ENCODE data around the gene SIN3A. TPM values are rescaled to one million over a fixed set of nuclear protein-coding genes. Genes with fewer than 3 reads are reported as not detected.

Gene SIN3A
- total RNA-seq (153 and 161 TPM in 2 replicates), polyA plus RNA-seq (32.0 and 47.9 TPM in 2 replicates), polyA minus RNA-seq (49.7 and 110 TPM in 2 replicates)
- total RNA-seq (2013), result 40.4 TPM

DNA sequence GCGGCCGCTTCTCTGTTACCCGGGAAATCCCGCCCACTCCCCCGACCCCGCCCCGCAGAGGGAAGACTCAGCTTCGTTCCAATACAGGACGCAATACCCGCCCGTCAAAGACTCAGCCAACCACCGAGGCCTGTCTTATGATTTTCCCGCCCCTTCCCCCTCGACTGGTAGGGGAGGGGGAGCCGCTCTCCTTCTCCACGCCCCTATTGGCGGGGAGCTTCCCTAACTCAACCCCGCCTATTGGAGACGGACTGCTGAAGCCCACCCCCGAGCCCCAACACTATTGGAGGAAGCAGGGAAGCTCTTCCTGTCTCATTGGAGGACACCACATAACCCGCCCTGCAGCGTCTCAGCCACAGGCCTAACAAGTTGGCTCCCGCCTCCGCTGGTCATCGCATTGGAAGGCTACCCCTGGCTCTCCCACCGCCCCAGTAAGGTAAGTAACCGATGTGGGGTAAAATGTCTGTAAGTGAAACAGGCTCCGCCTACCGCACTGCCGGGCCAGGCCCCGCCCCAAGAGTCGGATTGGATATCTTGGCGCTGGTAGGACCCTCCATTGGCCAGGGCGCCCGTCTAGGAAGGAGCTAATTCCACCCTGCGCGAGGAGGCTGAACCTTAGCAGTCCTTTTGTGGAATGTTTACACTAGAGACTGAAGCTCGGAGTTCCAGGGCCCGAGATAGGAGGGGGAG is at the start of gene SIN3A:
SIN3A (minus strand) TSS at position 17 of the 690 bp plus-strand sequence. CDS start 21,315 bp downstream, outside the sequence.
- Mint-ChIP-seq H3K9me3 (ENCODE audit: insufficient read depth) (no peaks in the 10 kb centered on the region), H3K27ac (peak within 1 kb of the TSS; percentile 99), H3K27me3 (no peaks in the 10 kb centered on the region), H3K4me3 (peak within 1 kb of the TSS; percentile 98), H3K4me1 (peaks cover 55% of the 10 kb centered on the region)
- Histone ChIP-seq H3K4me2 (replicated peaks; ENCODE audit: low read depth, low read length, poor library complexity, severe bottlenecking) (peak within 1 kb of the TSS; percentile 91), H3K79me2 (ENCODE audit: control insufficient read depth, insufficient read depth, low read length) (peaks cover 39% of the 10 kb centered on the region), H3K27ac (ENCODE audit: low read length in 2 of 2) (peak within 1 kb of the TSS; percentile 96 to 98), H3K9me3 (ENCODE audit: control extremely low read depth in 1 of 3, control insufficient read depth in 2 of 3, insufficient read depth in 1 of 3, low read length in 2 of 3) (no peaks in the 10 kb centered on the region), H3K4me3 (ENCODE audit: control extremely low read depth in 1 of 5, extremely low read depth in 1 of 5, insufficient read depth in 1 of 5, low read depth in 2 of 5, low read length in 4 of 5) (peak within 1 kb of the TSS; percentile 82 to 98 (median 95)), H3K4me1 (ENCODE audit: control insufficient read depth in 2 of 2, insufficient read depth in 2 of 2, low read length in 2 of 2) (peaks cover 30 to 43% of the 10 kb centered on the region in 2 donors), H3K9ac (ENCODE audit: low read length) (peak within 1 kb of the TSS; percentile 90), H3K36me3 (replicated peaks in 1 of 2; ENCODE audit: control extremely low read depth in 1 of 2, control insufficient read depth in 1 of 2, extremely low read depth in 1 of 2, insufficient read depth in 2 of 2, low read length in 1 of 2) (peaks cover 0 to 8% of the 10 kb centered on the region in 2 experiments), H3K27me3 (replicated peaks in 1 of 4; ENCODE audit: control extremely low read depth in 1 of 4, control insufficient read depth in 3 of 4, insufficient read depth in 4 of 4, low read length in 3 of 4) (no peaks in the 10 kb centered on the region), H4K20me1 (ENCODE audit: control insufficient read depth, insufficient read depth, low read length, poor library complexity, severe bottlenecking) (peaks cover 43% of the 10 kb centered on the region), H2AFZ (ENCODE audit: insufficient read depth, low read depth, low read length, poor library complexity, severe bottlenecking) (peak within 1 kb of the TSS; percentile 16)
- intact Hi-C loops (cut with micrococcal nuclease), result loop anchor here (1.0 to 10.0 kb wide), 11 partner anchors 173 to 835 kb away; partner anchors contain the start of genes C15orf39, CLK3, COX5A and FBXO22
- CTCF ChIA-PET, result interaction anchor here (0.8 to 6.5 kb wide), 3 partner anchors 83 to 664 kb away, joined by 3 to 51 read pairs (median 4); partner anchors contain the start of gene MAN2C1
- POLR2A ChIA-PET, result interaction anchor here (0.5 to 6.4 kb wide), 17 partner anchors 57 to 894 kb away, joined by 3 to 62 read pairs (median 4); partner anchors contain the start of genes IMP3, MAN2C1, PTPN9 and SNUPN
- ATAC-seq (ENCODE audit: low read depth) (peak; percentile 50), DNase-seq (peak; percentile 99)
- under 1% methylated on average over 25 of the region's 39 CpGs for WGBS (ENCODE audit: insufficient coverage)
- TF ChIP-seq, protein P1, sequence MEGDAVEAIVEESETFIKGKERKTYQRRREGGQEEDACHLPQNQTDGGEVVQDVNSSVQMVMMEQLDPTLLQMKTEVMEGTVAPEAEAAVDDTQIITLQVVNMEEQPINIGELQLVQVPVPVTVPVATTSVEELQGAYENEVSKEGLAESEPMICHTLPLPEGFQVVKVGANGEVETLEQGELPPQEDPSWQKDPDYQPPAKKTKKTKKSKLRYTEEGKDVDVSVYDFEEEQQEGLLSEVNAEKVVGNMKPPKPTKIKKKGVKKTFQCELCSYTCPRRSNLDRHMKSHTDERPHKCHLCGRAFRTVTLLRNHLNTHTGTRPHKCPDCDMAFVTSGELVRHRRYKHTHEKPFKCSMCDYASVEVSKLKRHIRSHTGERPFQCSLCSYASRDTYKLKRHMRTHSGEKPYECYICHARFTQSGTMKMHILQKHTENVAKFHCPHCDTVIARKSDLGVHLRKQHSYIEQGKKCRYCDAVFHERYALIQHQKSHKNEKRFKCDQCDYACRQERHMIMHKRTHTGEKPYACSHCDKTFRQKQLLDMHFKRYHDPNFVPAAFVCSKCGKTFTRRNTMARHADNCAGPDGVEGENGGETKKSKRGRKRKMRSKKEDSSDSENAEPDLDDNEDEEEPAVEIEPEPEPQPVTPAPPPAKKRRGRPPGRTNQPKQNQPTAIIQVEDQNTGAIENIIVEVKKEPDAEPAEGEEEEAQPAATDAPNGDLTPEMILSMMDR (IDR thresholded peaks at IDR 0.05), result no peak
- no peak for TF ChIP-seq EZH2 (IDR thresholded peaks at IDR 0.05; ENCODE audit: borderline replicate concordance, insufficient read depth, low read depth, low read length, poor library complexity, severe bottlenecking)

DNA sequence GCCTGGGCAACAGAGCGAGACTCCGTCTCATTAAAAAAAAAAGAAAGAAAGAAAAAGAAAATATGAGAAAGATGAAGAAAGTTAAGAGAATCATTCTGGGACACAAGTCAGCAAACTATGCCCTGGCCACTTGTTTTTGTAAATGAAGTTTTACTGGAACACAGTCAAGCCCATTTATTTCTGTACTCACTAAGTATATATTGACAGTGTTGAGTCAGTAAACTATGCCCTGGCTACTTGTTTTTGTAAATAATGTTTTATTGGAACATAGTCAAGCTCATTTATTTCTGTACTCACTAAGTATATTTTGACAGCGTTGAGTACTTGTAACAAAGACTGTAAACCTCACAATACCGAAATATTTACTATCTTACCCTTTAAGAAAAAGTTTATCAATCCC is 42.2 kb upstream of the SIN3A start:
- Histone ChIP-seq H4K20me1 (ENCODE audit: control insufficient read depth, insufficient read depth, low read length, poor library complexity, severe bottlenecking) (no peaks in the 10 kb centered on the region), H3K9ac (ENCODE audit: low read length) (no peak overlapping the region), H3K27me3 (replicated peaks in 1 of 4; ENCODE audit: control extremely low read depth in 1 of 4, control insufficient read depth in 3 of 4, insufficient read depth in 4 of 4, low read length in 3 of 4) (no peaks in the 10 kb centered on the region), H3K4me2 (replicated peaks; ENCODE audit: low read depth, low read length, poor library complexity, severe bottlenecking) (no peak overlapping the region), H3K4me1 (ENCODE audit: control insufficient read depth in 2 of 2, insufficient read depth in 2 of 2, low read length in 2 of 2) (no peaks in the 10 kb centered on the region), H3K4me3 (ENCODE audit: control extremely low read depth in 1 of 5, extremely low read depth in 1 of 5, insufficient read depth in 1 of 5, low read depth in 2 of 5, low read length in 4 of 5) (no peak overlapping the region), H3K27ac (ENCODE audit: low read length in 2 of 2) (no peak overlapping the region), H3K79me2 (ENCODE audit: control insufficient read depth, insufficient read depth, low read length) (no peaks in the 10 kb centered on the region), H3K9me3 (ENCODE audit: control extremely low read depth in 1 of 3, control insufficient read depth in 2 of 3, insufficient read depth in 1 of 3, low read length in 2 of 3) (peaks cover 0 to 4% (median 0%) of the 10 kb centered on the region in 3 donors), H3K36me3 (replicated peaks in 1 of 2; ENCODE audit: control extremely low read depth in 1 of 2, control insufficient read depth in 1 of 2, extremely low read depth in 1 of 2, insufficient read depth in 2 of 2, low read length in 1 of 2) (peaks cover 0 to 8% of the 10 kb centered on the region in 2 experiments), H2AFZ (ENCODE audit: insufficient read depth, low read depth, low read length, poor library complexity, severe bottlenecking) (no peak overlapping the region)
- no peak overlapping the region for H3K27ac Mint-ChIP-seq
- CTCF ChIA-PET, result no interaction called here
- ATAC-seq (ENCODE audit: low read depth) (no peak), DNase-seq (no peak)
- no peaks in the 10 kb centered on the region for H3K27me3 Mint-ChIP-seq
- TF ChIP-seq EZH2 (IDR thresholded peaks at IDR 0.05; ENCODE audit: borderline replicate concordance, insufficient read depth, low read depth, low read length, poor library complexity, severe bottlenecking), result no peak
- TF ChIP-seq, protein P1 (IDR thresholded peaks at IDR 0.05), result no peak
- no peaks in the 10 kb centered on the region for H3K9me3 Mint-ChIP-seq (ENCODE audit: insufficient read depth)
- H3K4me3 Mint-ChIP-seq, result no peak overlapping the region
- POLR2A ChIA-PET, result no interaction called here
- no peaks in the 10 kb centered on the region for H3K4me1 Mint-ChIP-seq
- 100% methylated on average over 2 of the region's 4 CpGs for WGBS (ENCODE audit: insufficient coverage)
- intact Hi-C loops (cut with micrococcal nuclease), result no loop called here
